Middle frontal gyrus (tissue), 1 donor: ENCODE data around the gene NAPB.

Source experiments
- DNase-seq: peaks from one replicate; pipeline ENCODE4 v3.0.0-alpha.2; 2015; ENCODE audit warnings: low spot score; ENCODE audit errors: extremely low spot score

The NAPB gene

DNA sequence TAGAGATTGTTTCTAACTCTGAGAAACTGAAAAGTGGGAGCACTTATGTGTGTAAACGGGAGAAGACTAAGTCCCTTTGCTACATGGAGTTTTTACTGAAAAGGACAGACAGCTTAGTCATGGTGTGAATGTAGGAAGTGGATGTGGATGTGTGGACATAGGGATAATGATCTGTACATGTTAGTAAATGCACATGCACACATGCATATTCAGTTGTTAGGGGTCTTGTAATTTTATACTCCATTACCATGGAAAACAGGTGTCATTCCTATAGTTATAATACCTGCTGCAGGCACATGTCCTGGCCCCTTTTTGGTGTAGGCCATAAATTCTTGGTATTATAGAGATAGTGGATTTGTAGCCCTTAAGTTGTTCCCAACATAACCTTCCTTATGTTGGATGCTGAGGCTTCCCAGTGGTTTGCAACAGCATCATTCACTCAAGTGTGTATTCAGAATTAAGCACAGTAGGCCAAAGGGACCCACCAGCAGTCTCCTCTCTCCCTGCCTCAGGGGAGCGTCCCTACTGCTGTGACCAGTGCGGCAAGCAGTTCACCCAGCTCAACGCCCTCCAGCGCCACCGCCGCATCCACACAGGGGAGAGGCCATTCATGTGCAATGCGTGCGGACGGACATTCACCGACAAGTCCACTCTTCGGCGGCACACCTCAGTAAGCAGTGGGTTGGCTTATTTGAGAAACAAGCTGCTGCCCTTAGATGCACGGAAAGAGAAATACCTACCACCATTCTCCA, 52.0 kb downstream of the NAPB start:
- no peak for DNase-seq

GRCh38 chr20:23368316-23369071, 52.8 kb downstream of the NAPB start:
- DNase-seq: no peak

DNA sequence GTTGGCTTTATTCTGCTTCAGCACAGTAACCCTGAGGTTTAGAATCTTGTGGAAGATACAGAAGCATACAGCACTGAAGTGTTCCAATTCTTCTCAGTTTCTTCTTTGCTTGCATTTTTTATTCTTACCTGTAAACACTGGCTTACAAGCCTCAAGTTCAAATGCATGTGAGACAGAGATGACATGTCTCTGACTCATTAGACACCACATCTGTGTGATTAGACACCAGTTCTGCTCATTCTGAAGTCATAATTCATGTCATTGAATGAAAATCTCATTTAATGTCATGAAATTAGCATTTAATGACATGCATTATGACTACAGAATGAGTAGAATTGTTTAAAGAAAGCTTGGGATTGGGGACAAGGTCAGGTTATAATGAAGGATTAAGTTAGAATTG, 53.5 kb downstream of the NAPB start:
- no peak for DNase-seq

- DNase-seq: no peak
These were observed 54.9 kb downstream of the NAPB start for GRCh38 chr20:23366384-23366783.

GRCh38 chr20:23365390-23366165, 55.7 kb downstream of the NAPB start:
- no peak for DNase-seq

DNA sequence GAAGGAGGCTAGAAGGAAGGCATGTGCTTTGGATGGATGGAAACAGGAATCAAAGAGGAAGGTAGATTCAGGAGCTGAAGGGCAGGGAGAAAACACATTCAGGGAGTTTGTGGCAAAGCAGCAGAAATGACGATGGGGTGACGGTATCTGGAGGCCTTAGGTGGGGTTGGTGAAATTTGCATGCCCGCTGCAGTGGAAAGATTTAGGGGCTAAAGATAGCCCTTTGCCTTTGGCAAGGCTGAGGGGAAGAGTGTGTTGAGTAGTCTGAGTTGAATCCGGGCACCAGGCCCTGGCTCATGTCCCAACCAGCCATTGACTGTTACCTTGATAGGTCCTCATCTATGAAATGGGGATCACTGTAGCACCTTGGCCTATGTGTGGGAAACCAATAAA, 58.0 kb downstream of the NAPB start:
- DNase-seq: no peak

DNA sequence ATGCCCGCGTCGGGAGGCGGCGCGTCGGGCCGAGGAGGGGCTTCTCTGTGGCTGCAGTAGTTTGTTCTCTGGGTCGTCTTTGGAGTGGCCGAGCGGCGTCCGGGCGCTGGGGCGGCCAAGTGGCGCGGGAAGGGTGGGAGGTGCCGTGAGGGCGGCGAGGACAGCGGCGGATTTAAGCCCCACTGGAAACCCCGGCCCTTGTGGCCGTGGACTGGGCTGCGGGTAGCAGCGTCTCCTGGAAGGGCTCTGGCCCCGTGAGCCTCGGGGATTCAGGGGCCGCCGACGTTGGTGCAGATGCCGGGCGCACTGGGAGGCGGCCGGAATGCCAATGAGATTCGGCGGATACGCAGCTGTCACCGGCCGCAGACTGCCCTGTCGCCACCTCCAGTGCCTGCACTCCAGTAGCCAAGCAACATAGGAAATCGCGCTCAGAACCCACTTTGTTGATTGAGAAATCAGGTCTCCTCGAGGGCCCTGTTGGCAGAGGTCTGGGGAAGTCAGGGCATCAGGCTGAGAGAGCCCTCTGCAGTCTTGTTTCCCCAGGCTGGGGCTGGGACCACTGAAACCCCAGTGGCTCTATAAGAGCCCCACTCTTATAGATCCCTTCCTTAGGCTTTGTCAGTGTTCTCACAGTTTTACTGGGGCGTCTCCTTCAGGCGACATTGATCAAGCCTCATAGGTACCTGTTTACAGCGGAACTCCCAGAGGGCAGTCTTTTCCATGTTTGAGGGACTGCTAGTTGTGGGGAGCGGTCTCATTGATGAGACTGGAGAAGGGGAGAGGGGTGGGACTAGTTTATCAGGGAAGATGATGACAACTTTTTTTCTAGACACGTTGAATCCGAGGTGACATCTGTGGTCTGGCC, 58.7 kb downstream of the NAPB start:
- no peak for DNase-seq

GRCh38 chr20:23361476-23362391, 59.6 kb downstream of the NAPB start, which contains the start of gene GZF1:
TSS of gene GZF1 (plus strand) at chr20:23362182. CDS start at chr20:23364384, 2,202 bp downstream.
- peak; percentile 95 for DNase-seq

DNA sequence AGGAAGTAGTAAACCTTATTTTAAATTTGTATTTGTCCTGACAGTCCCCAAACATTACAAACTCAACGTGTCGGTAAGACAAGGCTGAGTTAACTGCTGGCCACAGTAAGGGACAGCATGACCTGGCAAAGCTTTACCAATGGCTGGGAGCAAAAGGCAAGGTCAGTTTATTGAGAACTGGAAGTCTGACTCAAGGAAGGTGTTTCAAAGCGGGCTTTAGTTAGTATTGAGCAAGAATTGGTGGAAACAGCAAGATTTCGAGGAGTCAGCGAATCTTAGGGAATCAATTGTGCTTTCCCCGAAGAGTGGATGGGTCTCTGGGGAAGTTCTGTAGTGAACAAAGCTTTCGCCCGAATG, 60.2 kb downstream of the NAPB start:
- DNase-seq: no peak

GRCh38 chr20:23360531-23360930, 60.8 kb downstream of the NAPB start:
- DNase-seq: no peak

GRCh38 chr20:23358923-23359593, 62.2 kb downstream of the NAPB start:
- DNase-seq: no peak

GRCh38 chr20:23358563-23358906, 62.8 kb downstream of the NAPB start:
- no peak for DNase-seq

GRCh38 chr20:23357767-23358562, 63.3 kb downstream of the NAPB start:
- peak; percentile 96 for DNase-seq

GRCh38 chr20:23356203-23356602, 65.1 kb downstream of the NAPB start:
- no peak for DNase-seq

DNA sequence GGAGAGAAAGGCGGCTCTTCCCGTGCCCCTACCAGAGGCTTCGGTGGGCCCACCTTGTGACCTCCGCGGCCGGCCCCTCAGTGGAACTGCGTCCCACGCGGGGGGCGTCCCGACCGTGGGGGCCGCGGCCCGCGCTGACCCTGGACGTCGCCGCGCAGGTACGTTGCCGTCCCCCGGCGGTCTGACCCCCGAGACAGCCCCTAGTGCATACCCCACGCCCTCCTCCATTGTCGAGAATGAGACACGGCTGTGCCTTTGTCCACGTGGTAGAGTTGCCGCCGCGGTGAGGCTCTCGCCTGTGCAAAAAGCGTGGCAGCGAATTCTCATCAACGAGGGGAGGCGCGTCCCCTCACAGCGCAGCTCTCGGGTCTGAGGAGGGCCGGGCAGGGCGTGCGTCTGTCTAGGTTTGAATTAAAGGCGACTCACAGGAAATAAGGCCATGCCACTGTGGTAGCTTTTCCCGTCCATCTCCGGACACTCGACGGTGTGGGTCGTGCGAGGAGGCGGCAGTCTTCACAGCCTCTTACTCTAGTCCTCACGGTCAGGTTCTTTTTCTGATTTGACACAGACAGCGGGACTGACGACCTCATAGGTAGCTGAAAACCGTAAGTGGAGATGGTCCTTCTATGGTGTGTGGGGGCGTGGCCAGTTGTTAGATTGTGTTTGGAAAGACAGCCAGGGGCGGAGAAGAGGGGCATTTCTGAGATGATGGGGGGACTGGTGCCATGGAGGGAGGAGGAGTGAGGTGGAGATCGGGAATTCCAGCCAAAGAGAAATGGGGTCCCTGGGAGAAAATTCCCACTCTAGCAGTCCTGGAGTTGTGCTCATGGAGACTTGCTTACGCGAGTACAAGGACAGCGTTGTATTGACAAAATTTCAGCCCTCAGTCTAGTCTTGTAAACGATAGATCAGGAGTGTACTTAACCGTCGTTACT, 70.1 kb downstream of the NAPB start:
- no peak for DNase-seq

DNA sequence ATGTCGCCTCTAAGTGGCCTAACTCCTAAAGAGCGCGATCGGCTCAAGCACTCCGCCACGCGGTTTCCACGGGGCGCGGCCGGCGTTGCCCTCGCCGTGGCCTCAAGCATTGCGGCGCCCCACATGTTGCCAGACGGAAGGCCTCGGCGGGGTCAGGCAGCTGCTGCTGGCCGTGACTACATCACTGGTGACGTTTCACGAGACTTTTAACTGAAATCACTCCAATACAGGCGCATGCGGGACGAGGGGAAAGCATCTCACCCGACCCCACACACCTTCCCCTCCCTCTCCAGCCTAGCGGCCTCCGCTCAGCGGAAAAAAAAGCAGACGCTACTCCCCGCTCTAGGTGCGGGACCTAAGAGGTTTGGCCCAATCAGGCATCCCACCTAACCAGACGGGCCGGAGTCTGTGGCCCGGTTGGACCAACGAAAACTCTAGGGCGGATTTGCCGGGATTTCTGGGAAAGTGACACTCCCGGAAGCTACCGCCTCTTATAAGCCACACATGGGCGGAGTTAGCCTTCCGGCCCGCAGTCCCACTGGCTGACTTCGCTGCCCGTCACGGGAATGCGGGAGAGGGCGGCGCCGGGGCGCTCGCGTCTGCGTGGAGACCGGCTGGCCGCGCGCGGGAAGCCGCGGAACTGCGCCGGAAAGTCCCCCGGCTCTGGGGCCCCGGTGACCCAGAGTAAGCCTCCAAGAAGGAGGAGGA, 70.9 kb downstream of the NAPB start, which contains the start of gene NXT1:
Gene NXT1, plus strand, starts transcription at position 596 of the 708 bp plus-strand sequence. CDS start 3,251 bp downstream, outside the sequence.
- DNase-seq: peak; percentile 95
